Measurements from ENCODE around the gene USP47. TPM values are rescaled to one million over a fixed set of nuclear protein-coding genes. Genes with fewer than 3 reads are reported as not detected.

The USP47 gene
- total and polyA plus RNA-seq, 2 of the 8 experiments (the other 6 are each of a cell fraction or from before 2014, with no cell fraction given), result 4.2 to 21.3 TPM

DNA sequence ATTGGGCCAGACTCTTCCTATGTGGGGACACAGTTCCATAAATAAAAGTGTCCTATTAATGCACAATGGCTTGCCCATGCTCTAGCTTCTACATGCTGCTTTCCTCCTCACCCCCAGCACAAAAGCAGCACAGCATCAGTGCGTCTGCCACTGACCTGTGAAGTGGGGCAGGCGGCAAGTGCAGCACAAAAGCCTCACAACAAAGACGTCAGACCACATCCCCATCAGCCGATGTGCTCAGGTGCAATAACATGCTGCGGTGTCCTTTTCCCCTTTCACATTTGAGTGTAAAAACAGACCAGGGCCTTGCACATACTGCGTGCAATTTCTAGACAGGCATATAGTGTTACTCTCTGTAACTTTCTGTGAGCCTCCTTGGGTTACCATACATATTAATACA, 153.8 kb downstream of the USP47 start:
- no peak overlapping the region for H3K9ac ChIP-seq (replicated peaks in 1 of 4; ENCODE audit: extremely low read depth in 1 of 4, low read depth in 3 of 4, low read length in 3 of 4)
- H3K4me3 ChIP-seq (ENCODE audit: extremely low read depth in 1 of 4, insufficient read depth in 2 of 4, low read depth in 3 of 4, low read length in 4 of 4), result no peak overlapping the region
- H3K9me3 ChIP-seq (ENCODE audit: insufficient read depth in 2 of 2, low read depth in 1 of 2, low read length in 1 of 2), result no peaks in the 10 kb centered on the region
- 90% methylated on average over 6 of the region's 6 CpGs; no CpG with 5 or more reads in 1 of the 2 experiments for WGBS, 2 experiments (ENCODE audit: extremely low coverage in 1 of 2, insufficient coverage in 1 of 2, insufficient read length in 1 of 2, insufficient replicate concordance in 2 of 2, low coverage in 1 of 2, low lambda C conversion rate in 2 of 2, missing lambda C conversion rate in 1 of 2)
- H3K4me2 ChIP-seq (ENCODE audit: insufficient read depth in 1 of 2, low read depth in 2 of 2, low read length in 2 of 2), result no peak overlapping the region
- no peak overlapping the region for H4K5ac ChIP-seq (ENCODE audit: insufficient read length, low read depth, low read length)
- H3K56ac ChIP-seq (replicated peaks; ENCODE audit: insufficient read length, low read depth, low read length), result no peak overlapping the region
- H2BK20ac ChIP-seq (ENCODE audit: low read length), result no peak overlapping the region
- no peak overlapping the region for H2BK15ac ChIP-seq (ENCODE audit: low read length)
- H2BK120ac ChIP-seq (replicated peaks; ENCODE audit: low read depth, low read length), result no peak overlapping the region
- no peaks in the 10 kb centered on the region for H3K4me1 ChIP-seq (replicated peaks in 1 of 4; ENCODE audit: control insufficient read depth in 3 of 4, insufficient read depth in 4 of 4, low read length in 3 of 4)
- no peak overlapping the region for H2BK12ac ChIP-seq (ENCODE audit: low read depth, low read length)
- no peaks in the 10 kb centered on the region for H3K79me2 ChIP-seq (ENCODE audit: control insufficient read depth in 1 of 2, insufficient read depth in 2 of 2, low read length in 2 of 2)
- no peak overlapping the region for H3K4ac ChIP-seq (replicated peaks; ENCODE audit: insufficient read length, low read depth, low read length)
- H2AK5ac ChIP-seq (ENCODE audit: low read depth, low read length), result no peak overlapping the region
- ChIA-PET POLR2A (ENCODE audit: partially characterized antibody) (no interaction called here), CTCF (ENCODE audit: partially characterized antibody) (interaction anchor here (0.6 to 1.9 kb wide), 7 partner anchors 9 to 1083 kb away, joined by 3 to 8 read pairs (median 3); no protein-coding TSS in a partner anchor)
- H4K91ac ChIP-seq (replicated peaks; ENCODE audit: insufficient read length, low read length), result no peak overlapping the region
- H3K36me3 ChIP-seq (ENCODE audit: control insufficient read depth in 2 of 4, insufficient read depth in 4 of 4, low read length in 3 of 4), result peaks cover 2 to 6% (median 5%) of the 10 kb centered on the region in 4 experiments; a peak in 5 of 8 replicates
- H4K8ac ChIP-seq (ENCODE audit: extremely low read depth, insufficient read depth, low read length), result no peak overlapping the region
- FAIRE-seq, result no peak
- H3K27me3 ChIP-seq (replicated peaks in 1 of 4; ENCODE audit: control insufficient read depth in 3 of 4, extremely low read depth in 1 of 4, insufficient read depth in 3 of 4, low read length in 3 of 4), result no peaks in the 10 kb centered on the region
- no peaks in the 10 kb centered on the region for H3K23me2 ChIP-seq (ENCODE audit: low read depth, low read length)
- no peak overlapping the region for H2AFZ ChIP-seq (ENCODE audit: low read length)
- H4K20me1 ChIP-seq (replicated peaks in 1 of 2; ENCODE audit: control insufficient read depth in 1 of 2, insufficient read depth in 2 of 2, low read length in 2 of 2), result no peaks in the 10 kb centered on the region
- no peak overlapping the region for H3K18ac ChIP-seq (ENCODE audit: extremely low read depth, low read length)
- H3K23ac ChIP-seq (ENCODE audit: insufficient read length), result no peak overlapping the region
- no peak overlapping the region for H2BK5ac ChIP-seq (ENCODE audit: low read depth, low read length)
- DNase-seq (ENCODE audit: low read depth in 1 of 2, low spot score in 2 of 2), result no peak
- no peak overlapping the region for H3K14ac ChIP-seq (ENCODE audit: insufficient read length)
- no peak overlapping the region for H3K27ac ChIP-seq (ENCODE audit: low read depth, low read length)
- TF ChIP-seq SAP30 (IDR thresholded peaks at IDR 0.05; ENCODE audit: insufficient read depth, insufficient replicate concordance, low read length) (no peak), BACH1 (IDR thresholded peaks at IDR 0.05; ENCODE audit: low read length) (no peak), POLR2A (IDR thresholded peaks at IDR 0.05; ENCODE audit: control extremely low read depth in 1 of 2, low read depth in 2 of 2, low read length in 2 of 2) (no peak)
- no peaks in the 10 kb centered on the region for H3K79me1 ChIP-seq (ENCODE audit: low read depth, low read length)
